ENCODE data around the gene RAB3IP.
A peak's percentile ranks its signal among the peaks of the same experiment; 100 is the strongest.

The RAB3IP gene

GRCh38 chr12:69712826-69713225, 25.8 kb upstream of the RAB3IP start:
- H3K27me3 ChIP-seq (ENCODE audit: control insufficient read depth in 5 of 5, insufficient read depth in 4 of 5, low read length in 5 of 5) = no peaks in the 10 kb centered on the region
- H3K9me3 ChIP-seq (ENCODE audit: control insufficient read depth in 5 of 5, low read length in 5 of 5) = no peaks in the 10 kb centered on the region
- no peak overlapping the region for H3K9ac ChIP-seq (ENCODE audit: low read length in 5 of 5)
- no peak overlapping the region for H3K27ac ChIP-seq (ENCODE audit: low read depth, low read length)
- no peaks in the 10 kb centered on the region for H3K4me1 ChIP-seq (ENCODE audit: control insufficient read depth in 5 of 5, insufficient read depth in 5 of 5, low read length in 5 of 5)
- H3K4me3 ChIP-seq (ENCODE audit: low read depth in 1 of 5, low read length in 5 of 5) = no peak overlapping the region
- H3K36me3 ChIP-seq (ENCODE audit: control insufficient read depth in 5 of 5, insufficient read depth in 5 of 5, low read length in 5 of 5) = no peaks in the 10 kb centered on the region

- Histone ChIP-seq H3K9ac (ENCODE audit: low read length in 5 of 5) (no peak overlapping the region), H3K27me3 (ENCODE audit: control insufficient read depth in 5 of 5, insufficient read depth in 4 of 5, low read length in 5 of 5) (no peaks in the 10 kb centered on the region)
These were observed 24.1 kb upstream of the RAB3IP start for GRCh38 chr12:69714542-69714941.

DNA sequence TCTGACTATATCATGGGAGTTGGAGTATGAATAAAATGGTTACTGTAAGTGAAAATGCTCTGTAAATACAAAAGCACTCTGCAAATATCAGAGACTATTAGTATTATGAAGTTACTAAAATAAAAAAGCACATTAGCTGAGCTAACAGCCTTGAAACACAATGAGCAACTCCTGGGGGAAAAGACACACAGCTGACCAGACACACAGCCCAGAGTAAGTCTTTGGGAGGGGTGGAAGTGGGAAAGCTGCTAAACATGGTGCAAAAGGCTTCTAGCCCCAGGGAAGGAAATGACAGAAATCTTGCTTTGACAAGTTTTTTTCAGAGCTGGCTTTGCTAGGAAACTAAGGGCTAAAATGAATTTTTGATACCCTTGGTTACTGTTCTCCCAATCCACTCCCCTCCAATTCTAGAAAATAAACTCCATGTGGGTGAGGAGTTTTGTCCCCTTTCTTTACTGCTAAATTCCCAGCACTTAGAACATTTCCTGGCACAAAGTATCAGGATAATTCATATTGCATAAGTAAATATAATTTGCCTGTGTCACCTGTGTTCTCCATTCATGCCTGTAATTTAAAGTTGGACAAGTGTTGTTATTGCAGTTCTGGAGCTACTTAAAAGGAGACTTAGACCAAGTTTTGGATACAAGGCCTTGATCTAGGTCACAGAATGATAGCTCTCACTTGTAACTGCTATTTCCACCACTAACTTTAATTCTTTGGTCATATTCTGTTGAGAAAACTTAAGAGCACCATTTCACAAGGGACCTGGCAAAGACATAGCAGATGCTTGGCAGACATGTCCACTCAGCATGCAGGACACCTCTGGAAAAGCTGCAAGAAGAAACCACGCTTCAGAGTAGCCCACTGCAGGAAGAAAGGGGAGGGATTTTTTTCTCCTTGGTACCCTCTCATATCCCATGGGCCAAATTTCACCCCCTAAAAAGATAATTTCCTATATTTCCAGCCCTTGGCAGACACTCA, 19.0 kb upstream of the RAB3IP start:
- Histone ChIP-seq H3K4me3 (ENCODE audit: low read depth in 1 of 5, low read length in 5 of 5) (no peak overlapping the region), H3K9me3 (ENCODE audit: control insufficient read depth in 5 of 5, low read length in 5 of 5) (no peaks in the 10 kb centered on the region), H3K36me3 (ENCODE audit: control insufficient read depth in 5 of 5, insufficient read depth in 5 of 5, low read length in 5 of 5) (no peaks in the 10 kb centered on the region), H3K4me1 (ENCODE audit: control insufficient read depth in 5 of 5, insufficient read depth in 5 of 5, low read length in 5 of 5) (peaks cover 0 to 16% (median 0%) of the 10 kb centered on the region in 5 donors), H3K9ac (ENCODE audit: low read length in 5 of 5) (peak overlapping the region in 1 of 5 donors; percentile 34), H3K27ac (ENCODE audit: low read depth, low read length) (peak overlapping the region; percentile 33), H3K27me3 (ENCODE audit: control insufficient read depth in 5 of 5, insufficient read depth in 4 of 5, low read length in 5 of 5) (no peaks in the 10 kb centered on the region)

More at GRCh38 chr12:69714542-69714941, 24.1 kb upstream of the RAB3IP start:
- Histone ChIP-seq H3K9me3 (ENCODE audit: control insufficient read depth in 5 of 5, low read length in 5 of 5) (no peaks in the 10 kb centered on the region), H3K36me3 (ENCODE audit: control insufficient read depth in 5 of 5, insufficient read depth in 5 of 5, low read length in 5 of 5) (no peaks in the 10 kb centered on the region), H3K27ac (ENCODE audit: low read depth, low read length) (no peak overlapping the region), H3K4me1 (ENCODE audit: control insufficient read depth in 5 of 5, insufficient read depth in 5 of 5, low read length in 5 of 5) (peaks cover 0 to 5% (median 0%) of the 10 kb centered on the region in 5 donors), H3K4me3 (ENCODE audit: low read depth in 1 of 5, low read length in 5 of 5) (no peak overlapping the region)

DNA sequence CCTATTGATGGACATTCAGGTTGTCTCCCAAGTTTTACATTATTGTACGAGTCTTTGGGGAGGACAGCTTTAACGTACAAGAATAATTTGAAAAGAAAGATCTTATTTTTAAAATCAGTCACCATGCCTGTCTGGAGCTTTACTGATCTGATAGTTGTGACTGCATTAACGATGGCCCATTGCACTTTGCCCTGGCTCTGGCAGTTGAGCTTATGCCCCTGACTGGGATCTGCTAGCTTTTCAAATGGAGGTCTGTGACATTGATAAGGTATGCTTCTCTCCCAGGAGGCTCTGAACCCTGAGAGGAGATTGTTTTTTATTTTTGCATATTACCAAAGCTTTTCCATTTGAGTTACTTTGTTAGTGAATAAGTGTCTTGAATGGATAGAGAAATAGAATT, 17.9 kb upstream of the RAB3IP start:
- Histone ChIP-seq H3K4me1 (ENCODE audit: control insufficient read depth in 5 of 5, insufficient read depth in 5 of 5, low read length in 5 of 5) (peaks cover 0 to 16% (median 0%) of the 10 kb centered on the region in 5 donors), H3K36me3 (ENCODE audit: control insufficient read depth in 5 of 5, insufficient read depth in 5 of 5, low read length in 5 of 5) (no peaks in the 10 kb centered on the region), H3K9me3 (ENCODE audit: control insufficient read depth in 5 of 5, low read length in 5 of 5) (no peaks in the 10 kb centered on the region), H3K27me3 (ENCODE audit: control insufficient read depth in 5 of 5, insufficient read depth in 4 of 5, low read length in 5 of 5) (no peaks in the 10 kb centered on the region), H3K4me3 (ENCODE audit: low read depth in 1 of 5, low read length in 5 of 5) (no peak overlapping the region), H3K9ac (ENCODE audit: low read length in 5 of 5) (no peak overlapping the region), H3K27ac (ENCODE audit: low read depth, low read length) (no peak overlapping the region)

- Histone ChIP-seq H3K36me3 (ENCODE audit: control insufficient read depth in 5 of 5, insufficient read depth in 5 of 5, low read length in 5 of 5) (no peaks in the 10 kb centered on the region), H3K4me1 (ENCODE audit: control insufficient read depth in 5 of 5, insufficient read depth in 5 of 5, low read length in 5 of 5) (no peaks in the 10 kb centered on the region), H3K27me3 (ENCODE audit: control insufficient read depth in 5 of 5, insufficient read depth in 4 of 5, low read length in 5 of 5) (no peaks in the 10 kb centered on the region), H3K9me3 (ENCODE audit: control insufficient read depth in 5 of 5, low read length in 5 of 5) (no peaks in the 10 kb centered on the region), H3K27ac (ENCODE audit: low read depth, low read length) (no peak overlapping the region), H3K9ac (ENCODE audit: low read length in 5 of 5) (no peak overlapping the region), H3K4me3 (ENCODE audit: low read depth in 1 of 5, low read length in 5 of 5) (no peak overlapping the region)
These were observed 11.7 kb upstream of the RAB3IP start for GRCh38 chr12:69726922-69727321.

DNA sequence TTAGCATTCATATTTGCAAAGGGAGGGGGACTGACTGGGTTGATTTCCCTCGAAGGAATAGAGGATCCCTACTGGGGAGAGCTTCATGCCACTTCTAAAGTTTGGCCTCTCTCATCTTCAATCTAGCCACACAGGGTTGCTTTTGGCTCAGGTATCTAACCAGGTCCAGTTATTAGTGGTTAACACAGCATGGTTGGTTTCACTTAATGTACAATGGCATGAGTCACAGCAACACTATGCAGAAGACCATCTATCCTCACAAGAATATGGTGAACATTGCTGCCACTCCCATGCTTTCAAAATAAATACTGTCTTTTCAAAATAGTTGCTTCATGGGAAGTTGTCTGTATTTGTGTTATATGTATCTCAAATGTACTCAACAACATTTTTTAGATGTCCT, 6.6 kb upstream of the RAB3IP start:
- no peaks in the 10 kb centered on the region for H3K36me3 ChIP-seq (ENCODE audit: control insufficient read depth in 5 of 5, insufficient read depth in 5 of 5, low read length in 5 of 5)
- H3K27ac ChIP-seq (ENCODE audit: low read depth, low read length) = no peak overlapping the region
- H3K9ac ChIP-seq (ENCODE audit: low read length in 5 of 5) = no peak overlapping the region
- H3K27me3 ChIP-seq (ENCODE audit: control insufficient read depth in 5 of 5, insufficient read depth in 4 of 5, low read length in 5 of 5) = no peaks in the 10 kb centered on the region
- H3K9me3 ChIP-seq (ENCODE audit: control insufficient read depth in 5 of 5, low read length in 5 of 5) = no peaks in the 10 kb centered on the region
- no peaks in the 10 kb centered on the region for H3K4me1 ChIP-seq (ENCODE audit: control insufficient read depth in 5 of 5, insufficient read depth in 5 of 5, low read length in 5 of 5)
- no peak overlapping the region for H3K4me3 ChIP-seq (ENCODE audit: low read depth in 1 of 5, low read length in 5 of 5)

- H3K36me3 ChIP-seq (ENCODE audit: control insufficient read depth in 5 of 5, insufficient read depth in 5 of 5, low read length in 5 of 5) = no peaks in the 10 kb centered on the region
- H3K9me3 ChIP-seq (ENCODE audit: control insufficient read depth in 5 of 5, low read length in 5 of 5) = no peaks in the 10 kb centered on the region
- no peaks in the 10 kb centered on the region for H3K27me3 ChIP-seq (ENCODE audit: control insufficient read depth in 5 of 5, insufficient read depth in 4 of 5, low read length in 5 of 5)
- H3K4me1 ChIP-seq (ENCODE audit: control insufficient read depth in 5 of 5, insufficient read depth in 5 of 5, low read length in 5 of 5) = peaks cover 0 to 6% (median 2%) of the 10 kb centered on the region in 5 donors
- no peak overlapping the region for H3K27ac ChIP-seq (ENCODE audit: low read depth, low read length)
- no peak overlapping the region for H3K4me3 ChIP-seq (ENCODE audit: low read depth in 1 of 5, low read length in 5 of 5)
- H3K9ac ChIP-seq (ENCODE audit: low read length in 5 of 5) = no peak overlapping the region
These were observed 5.0 kb upstream of the RAB3IP start for GRCh38 chr12:69733638-69734037.

GRCh38 chr12:69739287-69740191, 879 bp downstream of the RAB3IP start:
- Histone ChIP-seq H3K9ac (ENCODE audit: low read length in 5 of 5) (peak overlapping the region in 4 of 5 donors; percentile 56 to 76 (median 72)), H3K36me3 (ENCODE audit: control insufficient read depth in 5 of 5, insufficient read depth in 5 of 5, low read length in 5 of 5) (no peaks in the 10 kb centered on the region), H3K9me3 (ENCODE audit: control insufficient read depth in 5 of 5, low read length in 5 of 5) (no peaks in the 10 kb centered on the region), H3K27ac (ENCODE audit: low read depth, low read length) (no peak overlapping the region), H3K27me3 (ENCODE audit: control insufficient read depth in 5 of 5, insufficient read depth in 4 of 5, low read length in 5 of 5) (no peaks in the 10 kb centered on the region), H3K4me1 (ENCODE audit: control insufficient read depth in 5 of 5, insufficient read depth in 5 of 5, low read length in 5 of 5) (peaks cover 2 to 17% (median 11%) of the 10 kb centered on the region in 5 donors), H3K4me3 (ENCODE audit: low read depth in 1 of 5, low read length in 5 of 5) (peak overlapping the region; percentile 61 to 89 (median 82))

DNA sequence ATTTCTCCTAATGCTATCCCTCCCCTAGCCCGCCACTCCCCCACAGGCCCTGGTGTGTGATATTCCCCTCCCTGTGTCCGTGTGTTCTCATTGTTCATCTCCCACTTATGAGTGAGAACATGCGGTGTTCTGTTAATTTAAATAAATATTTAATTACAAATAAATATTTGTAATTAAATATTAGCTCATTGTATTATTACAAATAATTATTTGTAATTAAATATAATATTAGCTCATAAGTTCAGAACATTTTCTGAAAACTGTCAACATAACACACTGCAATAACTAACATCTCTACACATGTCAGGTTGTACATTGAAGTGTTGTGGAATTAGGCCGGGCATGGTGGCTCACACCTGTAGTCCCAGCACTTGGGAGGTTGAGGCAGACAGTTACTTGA, 5.4 kb downstream of the RAB3IP start:
- Histone ChIP-seq H3K4me3 (ENCODE audit: low read depth in 1 of 5, low read length in 5 of 5) (no peak overlapping the region), H3K36me3 (ENCODE audit: control insufficient read depth in 5 of 5, insufficient read depth in 5 of 5, low read length in 5 of 5) (no peaks in the 10 kb centered on the region), H3K27me3 (ENCODE audit: control insufficient read depth in 5 of 5, insufficient read depth in 4 of 5, low read length in 5 of 5) (no peaks in the 10 kb centered on the region), H3K4me1 (ENCODE audit: control insufficient read depth in 5 of 5, insufficient read depth in 5 of 5, low read length in 5 of 5) (peaks cover 2 to 14% (median 11%) of the 10 kb centered on the region in 5 donors), H3K9me3 (ENCODE audit: control insufficient read depth in 5 of 5, low read length in 5 of 5) (no peaks in the 10 kb centered on the region), H3K9ac (ENCODE audit: low read length in 5 of 5) (no peak overlapping the region), H3K27ac (ENCODE audit: low read depth, low read length) (no peak overlapping the region)

- H3K9me3 ChIP-seq (ENCODE audit: control insufficient read depth in 5 of 5, low read length in 5 of 5) = no peaks in the 10 kb centered on the region
These were observed 12.8 kb downstream of the RAB3IP start for GRCh38 chr12:69751476-69751875.

More at GRCh38 chr12:69751476-69751875, 12.8 kb downstream of the RAB3IP start:
- Histone ChIP-seq H3K4me1 (ENCODE audit: control insufficient read depth in 5 of 5, insufficient read depth in 5 of 5, low read length in 5 of 5) (no peaks in the 10 kb centered on the region), H3K9ac (ENCODE audit: low read length in 5 of 5) (no peak overlapping the region), H3K27ac (ENCODE audit: low read depth, low read length) (no peak overlapping the region), H3K36me3 (ENCODE audit: control insufficient read depth in 5 of 5, insufficient read depth in 5 of 5, low read length in 5 of 5) (peaks cover 0 to 9% (median under 1%) of the 10 kb centered on the region in 5 donors), H3K27me3 (ENCODE audit: control insufficient read depth in 5 of 5, insufficient read depth in 4 of 5, low read length in 5 of 5) (no peaks in the 10 kb centered on the region), H3K4me3 (ENCODE audit: low read depth in 1 of 5, low read length in 5 of 5) (no peak overlapping the region)
